Testis (tissue), 3 donors: ENCODE results near the gene OR8B12. TPM values are rescaled to one million over a fixed set of nuclear protein-coding genes. Genes with fewer than 3 reads are reported as not detected.

ENCODE experiments used
- DNase-seq: peaks from one replicate; pipeline ENCODE4 v3.0.0-alpha.2; 2019
- H3K27ac ChIP-seq, 2 donors: fragments of 200-600 bp; sonication (generic); one replicate each; pipeline ENCODE4 v1.5.1; 2019
- H3K27me3 ChIP-seq: fragments of 200-600 bp; sonication (generic); one replicate; pipeline ENCODE4 v1.5.1; 2019
- H3K36me3 ChIP-seq: fragments of 200-600 bp; sonication (generic); one replicate; pipeline ENCODE4 v1.5.1; 2017; ENCODE audit warnings: low read depth; ENCODE audit errors: missing control alignments
- H3K4me1 ChIP-seq: fragments of 200-600 bp; sonication (generic); one replicate; pipeline ENCODE4 v1.5.1; 2019
- H3K4me3 ChIP-seq, 2 donors: fragments of 200-600 bp; sonication (generic); one replicate each; pipeline ENCODE4 v1.5.1; 2017 to 2019
- H3K9me3 ChIP-seq: fragments of 200-600 bp; sonication (generic); one replicate; pipeline ENCODE4 v1.5.1; 2017
- POLR2A ChIP-seq: fragments of 450-650 bp; IDR thresholded peaks from one replicate; pipeline ENCODE4 v1.6.1; 2017; ENCODE audit warnings: antibody characterized with exemption, mild to moderate bottlenecking, moderate library complexity
- WGBS, 2 donors: methylation state at CpG; one replicate each; pipeline ENCODE4 v1.1.5; 2018; 5-methylcytosine and 5-hydroxymethylcytosine counted together
- intact Hi-C: fragments of 100-400 bp; cut with DNase I; formaldehyde crosslinking; loops from one replicate; pipeline ENCODE4 v1.15.1; 2023; ENCODE audit warnings: low total_unique reads
- polyA plus RNA-seq: library from polyadenylated mRNA; stranded (reverse); fragments of 350-450 nt; fragmentation: Illumina TruSeq; extraction: RNeasy Lipid Tissue Mini Kit (QIAGEN cat#74804); gene quantifications from one replicate; pipeline ENCODE4 v1.2.3, GENCODE V29; 2014; ENCODE audit warnings: low read depth, low replicate concordance; ENCODE audit not compliant: insufficient read depth
- small RNA-seq, 2 donors: library from RNA; depleted of rRNA; stranded (forward); fragments of <200 nt; gene quantifications; one replicate each; pipeline ENCODE3, GENCODE V24; 2016
- total RNA-seq, 2 donors: library from RNA; depleted of rRNA; stranded (reverse); fragments of >200 nt; gene quantifications; one replicate each; pipeline ENCODE4 v1.2.3, GENCODE V29; 2016
- TF ChIP-seq, protein P1 (sequence below), 3 experiments: fragments of 450-650 bp in 2 of 3; fragments of 200-600 bp in 1 of 3; sonication (generic) in 1 of 3; IDR thresholded peaks; one replicate each; pipeline ENCODE4 v1.5.1; 2016 to 2019; ENCODE audit warnings: antibody characterized with exemption in 3 of 3, mild to moderate bottlenecking in 2 of 3, moderate library complexity in 1 of 3

The OR8B12 gene
- total and polyA plus RNA-seq, 3 donors from 2014 or later, result not detected

GRCh38 chr11:124510279-124510678 is 33.2 kb downstream of the OR8B12 start:
- 76 to 87% methylated on average over 3 to 4 of the region's 4 CpGs for WGBS, 2 donors
- no peak for TF ChIP-seq POLR2A
- TF ChIP-seq, protein P1, sequence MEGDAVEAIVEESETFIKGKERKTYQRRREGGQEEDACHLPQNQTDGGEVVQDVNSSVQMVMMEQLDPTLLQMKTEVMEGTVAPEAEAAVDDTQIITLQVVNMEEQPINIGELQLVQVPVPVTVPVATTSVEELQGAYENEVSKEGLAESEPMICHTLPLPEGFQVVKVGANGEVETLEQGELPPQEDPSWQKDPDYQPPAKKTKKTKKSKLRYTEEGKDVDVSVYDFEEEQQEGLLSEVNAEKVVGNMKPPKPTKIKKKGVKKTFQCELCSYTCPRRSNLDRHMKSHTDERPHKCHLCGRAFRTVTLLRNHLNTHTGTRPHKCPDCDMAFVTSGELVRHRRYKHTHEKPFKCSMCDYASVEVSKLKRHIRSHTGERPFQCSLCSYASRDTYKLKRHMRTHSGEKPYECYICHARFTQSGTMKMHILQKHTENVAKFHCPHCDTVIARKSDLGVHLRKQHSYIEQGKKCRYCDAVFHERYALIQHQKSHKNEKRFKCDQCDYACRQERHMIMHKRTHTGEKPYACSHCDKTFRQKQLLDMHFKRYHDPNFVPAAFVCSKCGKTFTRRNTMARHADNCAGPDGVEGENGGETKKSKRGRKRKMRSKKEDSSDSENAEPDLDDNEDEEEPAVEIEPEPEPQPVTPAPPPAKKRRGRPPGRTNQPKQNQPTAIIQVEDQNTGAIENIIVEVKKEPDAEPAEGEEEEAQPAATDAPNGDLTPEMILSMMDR (IDR thresholded peaks at IDR 0.05), result no peak
- H3K27me3 ChIP-seq, result no peaks in the 10 kb centered on the region
- no peaks in the 10 kb centered on the region for H3K9me3 ChIP-seq
- DNase-seq, result no peak
- intact Hi-C loops, result no loop called here
- no peak overlapping the region for H3K27ac ChIP-seq
- no peak overlapping the region for H3K4me3 ChIP-seq
- H3K4me1 ChIP-seq, result no peaks in the 10 kb centered on the region
- no peaks in the 10 kb centered on the region for H3K36me3 ChIP-seq

DNA sequence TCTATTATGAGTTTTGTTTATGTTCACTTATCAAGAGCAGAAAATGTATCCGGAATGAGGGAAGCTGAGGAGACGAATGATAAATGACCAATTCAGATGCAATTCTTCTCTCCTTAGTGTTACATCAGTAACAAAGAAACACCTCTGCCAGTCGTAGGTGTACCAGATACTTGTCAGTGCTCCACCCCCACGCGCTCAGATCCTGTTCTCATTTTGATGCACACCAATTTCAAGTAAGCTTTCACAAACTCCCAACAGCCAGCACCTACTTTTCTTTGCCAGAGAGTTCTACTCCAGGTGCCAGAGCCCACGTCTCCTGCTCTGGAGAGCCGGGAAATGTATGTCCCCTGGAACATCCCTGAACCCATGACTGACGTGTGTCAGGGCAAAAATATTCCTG is 43.7 kb downstream of the OR8B12 start:
- WGBS, 2 donors, result 82 to 86% methylated on average over 8 of the region's 8 CpGs
- no peaks in the 10 kb centered on the region for H3K27me3 ChIP-seq
- no peak overlapping the region for H3K27ac ChIP-seq
- no peaks in the 10 kb centered on the region for H3K9me3 ChIP-seq
- intact Hi-C loops, result no loop called here
- no peak overlapping the region for H3K4me3 ChIP-seq
- H3K4me1 ChIP-seq, result no peaks in the 10 kb centered on the region
- TF ChIP-seq, protein P1 (IDR thresholded peaks at IDR 0.05), result no peak
- TF ChIP-seq POLR2A, result no peak
- no peaks in the 10 kb centered on the region for H3K36me3 ChIP-seq
- no peak for DNase-seq

- Histone ChIP-seq H3K4me1 (no peaks in the 10 kb centered on the region), H3K4me3 (no peak overlapping the region), H3K9me3 (no peaks in the 10 kb centered on the region), H3K36me3 (no peaks in the 10 kb centered on the region), H3K27me3 (no peaks in the 10 kb centered on the region), H3K27ac (no peak overlapping the region)
- intact Hi-C loops, result no loop called here
- DNase-seq, result no peak
- 86 to 92% methylated on average over 4 of the region's 4 CpGs for WGBS, 2 donors
- no peak for TF ChIP-seq POLR2A
- TF ChIP-seq, protein P1 (IDR thresholded peaks at IDR 0.05), result no peak
These were observed 50.3 kb downstream of the OR8B12 start for GRCh38 chr11:124493016-124493655.

Small RNA genes within 50 kb of the gene (small RNA-seq; reads per million reads assigned to genes)
- 0 reads per million in 2 donors for gene OR8A3P

Other genes with a start within 250 kb of the OR8B12 start
- not detected for gene OR8D1, start 229.7 kb downstream of the OR8B12 start, total RNA-seq
- not detected for gene OR8D1, start 229.7 kb downstream of the OR8B12 start, polyA plus RNA-seq
- not detected for gene OR8D2, start 223.5 kb downstream of the OR8B12 start, total RNA-seq
- not detected for gene OR8D2, start 223.5 kb downstream of the OR8B12 start, polyA plus RNA-seq
- not detected for gene OR8B2, start 159.2 kb downstream of the OR8B12 start, total RNA-seq
- gene OR8B2, start 159.2 kb downstream of the OR8B12 start, polyA plus RNA-seq, result 1.0 TPM
- not detected for gene OR8B3, start 144.6 kb downstream of the OR8B12 start, total RNA-seq
- 0.53 TPM for gene OR8B3, start 144.6 kb downstream of the OR8B12 start, polyA plus RNA-seq
- gene OR8B4, start 118.8 kb downstream of the OR8B12 start, total RNA-seq, result not detected
- not detected for gene OR8B4, start 118.8 kb downstream of the OR8B12 start, polyA plus RNA-seq
- not detected for gene OR8B8, start 98.0 kb downstream of the OR8B12 start, total RNA-seq
- gene OR8B8, start 98.0 kb downstream of the OR8B12 start, polyA plus RNA-seq, result not detected
- gene OR8A1, start 26.3 kb upstream of the OR8B12 start, total RNA-seq, result under 1 TPM; 0.31 to 0.50 TPM
- 0.29 TPM for gene OR8A1, start 26.3 kb upstream of the OR8B12 start, polyA plus RNA-seq
- gene PANX3, start 67.8 kb upstream of the OR8B12 start, total RNA-seq, result under 1 TPM in 1 of 2 donors, not detected in 1; 0.43 TPM
- gene PANX3, start 67.8 kb upstream of the OR8B12 start, polyA plus RNA-seq, result 0.18 TPM
- 10 to 100 TPM; 25.2 to 35.7 TPM for gene TBRG1, start 79.2 kb upstream of the OR8B12 start, total RNA-seq
- gene TBRG1, start 79.2 kb upstream of the OR8B12 start, polyA plus RNA-seq, result 38.8 TPM
- 10 to 100 TPM; 14.5 to 16.1 TPM for gene SIAE, start 130.1 kb upstream of the OR8B12 start, total RNA-seq
- gene SIAE, start 130.1 kb upstream of the OR8B12 start, polyA plus RNA-seq, result 15.3 TPM
- 100 to 1,000 TPM in 1 of 2 donors, 10 to 100 TPM in 1; 97.5 to 170 TPM for gene SPA17, start 130.2 kb upstream of the OR8B12 start, total RNA-seq
- 405 TPM for gene SPA17, start 130.2 kb upstream of the OR8B12 start, polyA plus RNA-seq
- 1 to 10 TPM; 3.0 to 5.5 TPM for gene NRGN, start 196.3 kb upstream of the OR8B12 start, total RNA-seq
- gene NRGN, start 196.3 kb upstream of the OR8B12 start, polyA plus RNA-seq, result 10.4 TPM
- gene VSIG2, start 208.6 kb upstream of the OR8B12 start, total RNA-seq, result 1 to 10 TPM in 1 of 2 donors, under 1 TPM in 1; 0.74 to 1.3 TPM
- 4.4 TPM for gene VSIG2, start 208.6 kb upstream of the OR8B12 start, polyA plus RNA-seq
- gene ESAM, start 218.6 kb upstream of the OR8B12 start, total RNA-seq, result 10 to 100 TPM in 1 of 2 donors, 1 to 10 TPM in 1; 6.0 to 10.6 TPM
- 15.8 TPM for gene ESAM, start 218.6 kb upstream of the OR8B12 start, polyA plus RNA-seq